ENCODE measurements around the gene PILRA.
"Not testable (repeated sequence)": the region's sequence is repeated elsewhere in the genome, so short reads cannot be mapped to it uniquely, and the experiment has no call there.

Gene PILRA

GRCh38 chr7:100380196-100380595 lies 6.9 kb downstream of the PILRA start:
- Mint-ChIP-seq H3K36me3 (ENCODE audit: low read depth) (no peaks in the 10 kb centered on the region), H3K27me3 (no peaks in the 10 kb centered on the region), H3K4me3 (no peak overlapping the region), H3K4me1 (ENCODE audit: low read depth) (peaks cover 11% of the 10 kb centered on the region), H3K9me3 (no peaks in the 10 kb centered on the region), H3K27ac (no peak overlapping the region)
- DNase-seq = no peak

GRCh38 chr7:100381531-100382233 lies 8.4 kb downstream of the PILRA start:
- H3K36me3 Mint-ChIP-seq (ENCODE audit: low read depth); H3K9me3 Mint-ChIP-seq; H3K4me3 Mint-ChIP-seq; H3K27ac Mint-ChIP-seq; H3K27me3 Mint-ChIP-seq; DNase-seq: not testable (repeated sequence)
- H3K4me1 Mint-ChIP-seq (ENCODE audit: low read depth) = peaks cover 11% of the 10 kb centered on the region

GRCh38 chr7:100382234-100382853 lies 9.1 kb downstream of the PILRA start:
- not testable (repeated sequence) for H3K4me3 Mint-ChIP-seq; DNase-seq; H3K36me3 Mint-ChIP-seq (ENCODE audit: low read depth); H3K9me3 Mint-ChIP-seq; H3K27ac Mint-ChIP-seq; H3K27me3 Mint-ChIP-seq
- H3K4me1 Mint-ChIP-seq (ENCODE audit: low read depth) = peaks cover 11% of the 10 kb centered on the region

DNA sequence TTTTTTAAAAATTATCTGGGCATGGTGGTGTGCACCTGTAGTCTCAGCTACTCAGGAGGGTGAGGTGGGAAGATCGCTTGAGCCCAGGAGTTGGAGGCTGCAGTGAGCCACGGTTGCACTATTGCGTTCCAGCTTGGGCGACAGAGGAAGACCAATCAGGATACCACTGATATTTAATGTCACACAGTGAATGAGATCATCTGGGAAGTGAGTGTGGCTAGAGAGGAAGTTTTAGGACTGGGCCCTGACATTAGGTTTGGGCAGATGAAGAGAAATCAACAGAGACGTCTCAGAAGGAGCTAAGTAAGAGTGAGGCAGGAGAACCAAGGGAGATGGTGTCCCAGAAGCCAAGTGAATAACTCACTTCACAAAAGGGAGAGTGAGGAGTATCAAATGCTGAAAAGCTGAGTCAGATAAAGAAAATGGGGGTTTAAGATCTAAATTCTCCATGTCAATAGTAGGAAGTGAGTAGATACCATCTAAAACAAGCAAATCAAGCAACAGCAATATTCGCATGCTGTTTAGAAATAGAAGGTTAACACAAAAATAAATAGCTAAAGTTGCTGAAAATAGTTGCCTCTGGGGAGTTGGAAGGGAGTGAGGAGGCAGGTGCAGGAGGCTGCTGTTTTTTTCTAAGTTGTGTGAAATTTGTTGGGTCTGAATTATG lies 11.5 kb downstream of the PILRA start:
- Mint-ChIP-seq H3K4me3 (no peak overlapping the region), H3K27me3 (peaks cover 5% of the 10 kb centered on the region), H3K9me3 (no peaks in the 10 kb centered on the region), H3K36me3 (ENCODE audit: low read depth) (no peaks in the 10 kb centered on the region), H3K4me1 (ENCODE audit: low read depth) (peaks cover 11% of the 10 kb centered on the region), H3K27ac (no peak overlapping the region)
- no peak for DNase-seq

DNA sequence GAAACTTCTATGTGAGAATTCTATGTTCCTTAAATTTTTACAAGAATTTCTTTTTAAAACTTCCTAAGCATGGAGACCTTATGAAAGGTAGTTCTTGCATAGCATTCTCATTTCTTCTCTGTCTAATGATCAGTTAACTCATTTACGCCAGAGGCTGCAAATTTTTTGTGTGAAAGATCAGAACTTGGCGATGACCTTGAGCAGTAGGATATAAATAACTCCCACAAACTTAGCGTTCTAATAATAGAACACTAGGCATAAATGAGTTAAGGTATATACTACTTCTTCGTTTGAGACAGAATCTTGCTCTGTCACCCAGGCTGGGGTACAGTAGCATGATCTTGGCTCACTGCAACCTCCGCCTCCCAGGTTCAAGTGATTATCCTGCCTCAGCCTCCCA lies 13.7 kb downstream of the PILRA start:
- Mint-ChIP-seq H3K4me3 (no peak overlapping the region), H3K36me3 (ENCODE audit: low read depth) (no peaks in the 10 kb centered on the region), H3K27ac (no peak overlapping the region), H3K9me3 (no peaks in the 10 kb centered on the region), H3K27me3 (peaks cover 14% of the 10 kb centered on the region), H3K4me1 (ENCODE audit: low read depth) (peaks cover 11% of the 10 kb centered on the region)
- no peak for DNase-seq

DNA sequence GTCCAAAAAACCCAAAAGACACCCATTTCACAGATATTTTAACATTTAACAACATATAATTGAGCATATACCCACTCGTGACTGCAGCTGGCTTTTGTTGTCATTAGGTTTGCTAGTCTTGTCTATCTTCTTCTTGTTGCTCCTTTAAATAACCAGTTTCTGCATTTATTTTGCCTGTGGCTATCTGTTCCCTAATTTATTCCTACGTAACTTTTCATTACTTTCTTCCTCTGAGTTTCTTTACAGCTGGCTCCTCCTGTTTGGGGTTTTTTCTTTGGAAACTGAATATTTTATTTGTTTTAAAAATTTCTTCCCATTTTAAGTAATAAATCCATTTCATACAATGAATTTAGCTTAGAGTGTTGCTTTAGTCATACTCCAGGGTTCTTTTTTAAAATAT lies 14.4 kb downstream of the PILRA start:
- H3K27ac Mint-ChIP-seq = no peak overlapping the region
- H3K27me3 Mint-ChIP-seq = peaks cover 19% of the 10 kb centered on the region
- DNase-seq = no peak
- no peak overlapping the region for H3K4me3 Mint-ChIP-seq
- H3K9me3 Mint-ChIP-seq = no peaks in the 10 kb centered on the region
- H3K4me1 Mint-ChIP-seq (ENCODE audit: low read depth) = peaks cover 7% of the 10 kb centered on the region
- no peaks in the 10 kb centered on the region for H3K36me3 Mint-ChIP-seq (ENCODE audit: low read depth)

DNA sequence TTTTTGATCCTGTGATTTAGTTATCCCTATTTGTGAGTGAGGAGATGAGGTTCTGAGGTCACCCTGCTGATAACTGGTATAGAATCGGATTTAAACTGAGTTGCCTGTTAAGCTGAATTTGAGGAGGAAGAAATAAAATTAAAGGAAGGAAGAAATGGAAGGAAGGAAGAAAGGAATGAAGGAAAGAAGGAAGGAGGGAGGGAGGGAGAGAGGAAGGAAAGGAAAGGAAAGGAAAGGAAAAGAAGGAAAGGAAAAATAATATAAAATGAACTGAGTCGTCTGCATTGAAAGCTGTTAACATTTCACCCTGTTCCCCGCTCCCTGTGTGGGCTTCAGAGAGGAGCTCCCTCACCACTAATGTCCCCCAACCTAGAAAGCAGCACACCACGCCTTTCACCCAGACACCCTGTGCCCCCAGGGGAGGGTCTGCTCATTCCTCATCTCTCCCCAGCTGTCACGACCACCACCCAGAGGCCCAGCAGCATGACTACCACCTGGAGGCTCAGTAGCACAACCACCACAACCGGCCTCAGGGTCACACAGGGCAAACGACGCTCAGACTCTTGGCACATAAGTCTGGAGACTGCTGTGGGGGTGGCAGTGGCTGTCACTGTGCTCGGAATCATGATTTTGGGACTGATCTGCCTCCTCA lies 16.3 kb downstream of the PILRA start:
- Mint-ChIP-seq H3K27ac (no peak overlapping the region), H3K4me1 (ENCODE audit: low read depth) (peaks cover 6% of the 10 kb centered on the region), H3K9me3 (no peaks in the 10 kb centered on the region), H3K4me3 (no peak overlapping the region), H3K27me3 (peaks cover 19% of the 10 kb centered on the region), H3K36me3 (ENCODE audit: low read depth) (no peaks in the 10 kb centered on the region)
- DNase-seq = no peak

DNA sequence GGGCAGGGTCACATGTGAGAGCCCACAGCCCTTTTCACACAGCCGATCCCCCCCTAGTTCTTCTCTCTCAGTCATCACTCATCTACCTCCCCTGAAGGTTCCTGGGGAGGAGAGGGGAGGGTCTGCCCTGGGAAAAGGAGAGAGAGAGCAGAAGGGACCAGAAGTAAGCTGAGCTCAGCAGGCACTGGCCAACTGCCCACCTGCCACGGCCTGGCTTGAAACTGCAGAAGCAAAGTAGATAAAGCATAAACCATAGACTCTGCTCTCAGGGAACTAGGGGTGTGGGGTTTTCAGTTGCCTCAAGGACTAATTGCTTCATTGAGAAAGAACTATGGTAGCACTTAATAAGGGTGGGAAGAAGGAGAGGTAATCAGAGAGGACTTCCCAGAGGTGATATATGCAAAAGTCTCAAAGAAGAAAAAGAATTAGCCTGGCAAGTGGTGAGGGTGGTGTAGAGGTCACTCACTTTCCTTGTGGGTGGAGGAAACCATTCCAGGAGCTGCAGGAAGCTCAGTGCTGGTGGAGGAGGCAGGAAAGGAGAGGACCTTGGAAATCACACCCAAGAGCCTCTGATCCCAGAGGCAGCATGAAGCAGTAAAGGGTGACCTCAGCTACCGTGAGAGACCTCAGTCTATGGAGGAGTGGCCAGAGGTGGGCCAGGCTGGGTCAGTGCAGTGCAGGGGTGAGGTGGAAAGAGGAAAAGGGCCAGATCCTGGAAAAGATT lies 17.2 kb downstream of the PILRA start:
- Mint-ChIP-seq H3K27ac (no peak overlapping the region), H3K4me3 (no peak overlapping the region), H3K9me3 (no peaks in the 10 kb centered on the region), H3K4me1 (ENCODE audit: low read depth) (peaks cover 3% of the 10 kb centered on the region), H3K27me3 (peaks cover 19% of the 10 kb centered on the region), H3K36me3 (ENCODE audit: low read depth) (no peaks in the 10 kb centered on the region)
- no peak for DNase-seq

DNA sequence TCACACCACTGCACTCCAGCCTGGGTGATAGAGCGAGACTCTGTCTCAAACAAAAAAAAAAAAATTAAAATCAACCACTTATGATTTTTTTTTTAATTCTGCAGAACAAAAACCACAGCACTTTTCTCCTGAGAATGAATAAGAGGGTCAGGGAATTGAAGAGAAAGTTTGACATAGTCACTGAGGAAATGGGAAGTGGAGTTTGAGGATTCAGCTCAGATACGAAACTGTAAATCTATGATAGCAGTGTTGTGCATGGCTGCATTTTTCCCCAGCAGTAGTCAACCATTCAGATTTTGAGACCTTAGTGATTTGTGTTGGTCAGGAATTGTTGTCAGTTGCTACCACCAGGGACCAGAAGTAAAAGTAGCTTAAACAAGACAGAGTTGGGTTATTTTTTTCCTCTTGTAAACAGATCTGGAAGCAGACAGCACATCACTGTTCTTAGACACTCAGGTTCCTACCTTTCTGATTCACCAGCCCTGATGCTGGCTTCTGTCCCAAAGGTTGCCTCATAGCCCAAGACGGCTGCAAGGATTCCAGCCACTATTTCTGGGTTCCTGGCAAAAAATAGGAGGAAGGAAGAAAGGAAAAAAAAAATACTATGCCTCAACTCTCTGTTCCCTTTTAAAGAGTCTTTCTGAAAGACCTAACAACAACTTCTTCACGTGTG lies 20.1 kb downstream of the PILRA start:
- no peak overlapping the region for H3K27ac Mint-ChIP-seq

DNA sequence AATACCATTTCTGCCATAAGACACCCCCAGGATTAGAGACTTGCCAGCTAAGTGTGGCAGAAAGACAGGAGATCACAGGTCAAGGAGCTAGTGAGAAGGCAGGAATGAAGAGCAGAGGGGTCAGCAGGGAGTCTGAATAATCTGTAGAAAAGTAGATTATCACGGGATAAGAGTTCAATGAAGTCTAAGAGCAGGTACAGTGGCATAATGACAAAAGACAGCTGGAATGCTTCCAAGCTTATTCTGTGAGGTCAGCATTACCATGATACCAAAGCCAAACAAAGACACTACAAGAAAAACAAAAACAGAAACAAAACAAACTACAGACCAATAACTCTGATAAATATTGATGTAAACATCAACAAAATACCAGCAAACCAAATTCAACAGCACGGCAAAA lies 20.8 kb downstream of the PILRA start:
- H3K9me3 Mint-ChIP-seq = no peaks in the 10 kb centered on the region
- H3K27ac Mint-ChIP-seq = no peak overlapping the region
- no peaks in the 10 kb centered on the region for H3K36me3 Mint-ChIP-seq (ENCODE audit: low read depth)
- H3K27me3 Mint-ChIP-seq = peaks cover 22% of the 10 kb centered on the region
- no peak for DNase-seq
- peaks cover 28% of the 10 kb centered on the region for H3K4me1 Mint-ChIP-seq (ENCODE audit: low read depth)
- H3K4me3 Mint-ChIP-seq = no peak overlapping the region

More for the DNA sequence above, 20.1 kb downstream of the PILRA start:
- H3K36me3 Mint-ChIP-seq (ENCODE audit: low read depth) = no peaks in the 10 kb centered on the region
- peaks cover 25% of the 10 kb centered on the region for H3K4me1 Mint-ChIP-seq (ENCODE audit: low read depth)
- H3K9me3 Mint-ChIP-seq = no peaks in the 10 kb centered on the region
- no peak overlapping the region for H3K4me3 Mint-ChIP-seq
- no peak for DNase-seq
- peaks cover 19% of the 10 kb centered on the region for H3K27me3 Mint-ChIP-seq

DNA sequence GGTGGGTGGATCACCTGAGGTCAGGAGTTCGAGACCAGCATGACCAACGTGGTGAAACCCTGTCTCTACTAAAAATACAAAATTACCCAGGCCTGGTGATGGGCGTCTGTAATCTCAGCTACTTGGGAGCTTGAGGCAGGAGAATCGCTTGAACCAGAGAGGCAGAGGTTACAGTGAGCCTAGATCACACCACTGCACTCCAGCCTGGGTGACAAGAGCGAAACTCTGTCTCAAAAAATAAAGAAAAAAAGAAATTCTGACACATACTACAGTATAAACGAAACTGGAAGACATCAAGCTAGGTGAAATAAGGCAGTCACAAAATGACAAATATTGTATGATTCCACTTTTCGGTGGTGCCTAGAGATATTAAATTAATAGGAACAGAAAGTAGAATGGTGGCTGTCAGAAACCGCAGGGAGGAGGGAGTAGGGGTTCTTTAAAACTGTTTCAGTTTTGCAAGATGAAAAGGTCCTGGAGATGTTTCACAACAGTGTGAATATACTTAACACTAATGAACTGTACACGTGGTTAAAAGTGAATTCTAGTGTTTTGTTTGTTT lies 23.2 kb downstream of the PILRA start:
- peaks cover 8% of the 10 kb centered on the region for H3K27me3 Mint-ChIP-seq
- H3K9me3 Mint-ChIP-seq = no peaks in the 10 kb centered on the region
- H3K27ac Mint-ChIP-seq = peak overlapping the region; percentile 86
- peaks cover 28% of the 10 kb centered on the region for H3K4me1 Mint-ChIP-seq (ENCODE audit: low read depth)
- H3K4me3 Mint-ChIP-seq = peak overlapping the region; percentile 30
- no peaks in the 10 kb centered on the region for H3K36me3 Mint-ChIP-seq (ENCODE audit: low read depth)
- peak; percentile 55 for DNase-seq

GRCh38 chr7:100397315-100398081 lies 24.2 kb downstream of the PILRA start:
- no peaks in the 10 kb centered on the region for H3K9me3 Mint-ChIP-seq
- DNase-seq = no peak
- peak overlapping the region; percentile 27 for H3K4me3 Mint-ChIP-seq
- peaks cover 4% of the 10 kb centered on the region for H3K27me3 Mint-ChIP-seq
- H3K36me3 Mint-ChIP-seq (ENCODE audit: low read depth) = no peaks in the 10 kb centered on the region
- peak overlapping the region; percentile 86 for H3K27ac Mint-ChIP-seq
- H3K4me1 Mint-ChIP-seq (ENCODE audit: low read depth) = peaks cover 28% of the 10 kb centered on the region

GRCh38 chr7:100398239-100398638 lies 25.0 kb downstream of the PILRA start:
- DNase-seq = no peak
- Mint-ChIP-seq H3K27me3 (peaks cover 4% of the 10 kb centered on the region), H3K4me3 (no peak overlapping the region), H3K36me3 (ENCODE audit: low read depth) (no peaks in the 10 kb centered on the region), H3K4me1 (ENCODE audit: low read depth) (peaks cover 27% of the 10 kb centered on the region), H3K27ac (no peak overlapping the region), H3K9me3 (no peaks in the 10 kb centered on the region)
